DND-41 (cell line): ENCODE measurements around the gene ROCK1.

Experiments used
- ATAC-seq: fragments of 200-7000 bp; cut with Tn5 transposase; 3 replicates; pipeline ENCODE4 v1.9.1; 2021; ENCODE audit warnings: low read depth; ENCODE audit not compliant: insufficient read depth
- DNase-seq: peaks from one replicate; pipeline ENCODE4 v3.0.0-alpha.2; 2020
- H2AFZ ChIP-seq: 2 replicates; pipeline ENCODE4 v1.6.0; 2012; ENCODE audit warnings: low read depth, low read length
- H3K27ac ChIP-seq: 2 replicates; pipeline ENCODE4 v1.5.1; 2012; ENCODE audit warnings: low read length, inconsistent platforms
- H3K27me3 ChIP-seq: fragments of 200-600 bp; sonication (generic); 2 replicates; pipeline ENCODE4 v1.6.0; 2012; ENCODE audit warnings: low read length, mild to moderate bottlenecking, inconsistent platforms; ENCODE audit not compliant: insufficient read depth, poor library complexity
- H3K36me3 ChIP-seq: 2 replicates; pipeline ENCODE4 v1.5.1; 2012; ENCODE audit warnings: low read length, inconsistent platforms; ENCODE audit not compliant: insufficient read depth
- H3K4me1 ChIP-seq: 2 replicates; pipeline ENCODE4 v1.5.1; 2012; ENCODE audit warnings: mild to moderate bottlenecking, low read length; ENCODE audit not compliant: insufficient read depth
- H3K4me2 ChIP-seq: 2 replicates; pipeline ENCODE4 v1.6.0; 2012; ENCODE audit warnings: mild to moderate bottlenecking, moderate library complexity, low read length, inconsistent platforms; ENCODE audit not compliant: insufficient read depth
- H3K4me3 ChIP-seq, 2 experiments: fragments of 200-600 bp in 1 of 2; shearing (Covaris generic) in 1 of 2; 2 replicates each; pipeline ENCODE4 v1.5.1; 2012 to 2016; ENCODE audit warnings: inconsistent platforms in 2 of 2, low read length in 2 of 2, mild to moderate bottlenecking in 2 of 2, low read depth in 1 of 2, moderate library complexity in 1 of 2
- H3K79me2 ChIP-seq: 2 replicates; pipeline ENCODE4 v1.6.0; 2012; ENCODE audit warnings: low read length, inconsistent platforms; ENCODE audit not compliant: insufficient read depth
- H3K9ac ChIP-seq: 2 replicates; pipeline ENCODE4 v1.6.0; 2012; ENCODE audit warnings: low read depth, mild to moderate bottlenecking, inconsistent platforms, low read length, moderate library complexity
- H3K9me3 ChIP-seq: 2 replicates; pipeline ENCODE4 v1.5.1; 2012; ENCODE audit warnings: low read length, moderate library complexity, mild to moderate bottlenecking, inconsistent platforms; ENCODE audit not compliant: insufficient read depth, severe bottlenecking
- H4K20me1 ChIP-seq: 2 replicates; pipeline ENCODE4 v1.6.0; 2012; ENCODE audit warnings: low read length; ENCODE audit not compliant: insufficient read depth
- EZH2 ChIP-seq: IDR thresholded peaks from 3 replicates; pipeline ENCODE4 v1.6.1; 2012; ENCODE audit warnings: borderline replicate concordance, low read depth, mild to moderate bottlenecking, moderate library complexity, low read length, inconsistent platforms; ENCODE audit not compliant: severe bottlenecking
- TF ChIP-seq, protein P1 (sequence below): IDR thresholded peaks from 2 replicates; pipeline ENCODE4 v1.5.1; 2012; ENCODE audit warnings: borderline replicate concordance, low read length, moderate library complexity, mild to moderate bottlenecking; ENCODE audit not compliant: poor library complexity, severe bottlenecking; ENCODE audit errors: extremely low read depth

The ROCK1 gene

DNA sequence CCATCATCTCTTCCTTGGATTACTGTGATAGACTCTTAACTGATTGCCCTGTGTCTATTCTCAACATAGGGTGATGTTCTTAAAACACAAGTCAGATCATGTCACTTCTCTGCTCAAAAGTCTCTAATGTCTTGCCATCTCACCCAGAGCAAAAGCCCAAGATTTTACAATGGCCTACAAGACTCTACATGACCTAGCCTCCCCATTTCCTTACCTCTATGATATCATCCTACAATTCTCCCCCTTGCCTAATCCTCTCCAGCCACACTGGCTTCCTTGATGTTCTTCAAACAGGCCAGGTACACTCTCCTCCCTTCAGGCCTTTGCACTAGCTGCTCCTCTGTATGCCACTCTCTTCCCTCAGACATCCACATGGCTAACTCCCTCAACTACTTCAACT lies 55.1 kb downstream of the ROCK1 start:
- no peak for ATAC-seq
- DNase-seq: no peak
- no peak overlapping the region for H3K4me3 ChIP-seq
- H3K9ac ChIP-seq: no peak overlapping the region
- H3K4me2 ChIP-seq: no peak overlapping the region
- H3K36me3 ChIP-seq: 0 out of 2 replicates have a peak, but pooled peaks cover 7% of the 10 kb centered on the region
- H3K27me3 ChIP-seq: no peaks in the 10 kb centered on the region
- peaks cover 48% of the 10 kb centered on the region for H4K20me1 ChIP-seq
- H2AFZ ChIP-seq: no peak overlapping the region
- H3K4me1 ChIP-seq: no peaks in the 10 kb centered on the region
- H3K9me3 ChIP-seq: no peaks in the 10 kb centered on the region
- H3K79me2 ChIP-seq: peaks cover 88% of the 10 kb centered on the region
- H3K27ac ChIP-seq: no peak overlapping the region
- TF ChIP-seq, protein P1, sequence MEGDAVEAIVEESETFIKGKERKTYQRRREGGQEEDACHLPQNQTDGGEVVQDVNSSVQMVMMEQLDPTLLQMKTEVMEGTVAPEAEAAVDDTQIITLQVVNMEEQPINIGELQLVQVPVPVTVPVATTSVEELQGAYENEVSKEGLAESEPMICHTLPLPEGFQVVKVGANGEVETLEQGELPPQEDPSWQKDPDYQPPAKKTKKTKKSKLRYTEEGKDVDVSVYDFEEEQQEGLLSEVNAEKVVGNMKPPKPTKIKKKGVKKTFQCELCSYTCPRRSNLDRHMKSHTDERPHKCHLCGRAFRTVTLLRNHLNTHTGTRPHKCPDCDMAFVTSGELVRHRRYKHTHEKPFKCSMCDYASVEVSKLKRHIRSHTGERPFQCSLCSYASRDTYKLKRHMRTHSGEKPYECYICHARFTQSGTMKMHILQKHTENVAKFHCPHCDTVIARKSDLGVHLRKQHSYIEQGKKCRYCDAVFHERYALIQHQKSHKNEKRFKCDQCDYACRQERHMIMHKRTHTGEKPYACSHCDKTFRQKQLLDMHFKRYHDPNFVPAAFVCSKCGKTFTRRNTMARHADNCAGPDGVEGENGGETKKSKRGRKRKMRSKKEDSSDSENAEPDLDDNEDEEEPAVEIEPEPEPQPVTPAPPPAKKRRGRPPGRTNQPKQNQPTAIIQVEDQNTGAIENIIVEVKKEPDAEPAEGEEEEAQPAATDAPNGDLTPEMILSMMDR: no peak
- no peak for TF ChIP-seq EZH2

GRCh38 chr18:21054252-21054821 lies 57.3 kb downstream of the ROCK1 start:
- Histone ChIP-seq H3K4me1 (no peaks in the 10 kb centered on the region), H3K4me3 (no peak overlapping the region), H3K79me2 (peaks cover 91% of the 10 kb centered on the region), H3K27me3 (no peaks in the 10 kb centered on the region), H3K4me2 (no peak overlapping the region), H2AFZ (no peak overlapping the region), H3K27ac (no peak overlapping the region), H3K9ac (no peak overlapping the region), H3K9me3 (no peaks in the 10 kb centered on the region), H3K36me3 (no peaks in the 10 kb centered on the region), H4K20me1 (peaks cover 48% of the 10 kb centered on the region)
- DNase-seq (no peak), ATAC-seq (no peak)
- TF ChIP-seq, protein P1: no peak
- no peak for TF ChIP-seq EZH2

DNA sequence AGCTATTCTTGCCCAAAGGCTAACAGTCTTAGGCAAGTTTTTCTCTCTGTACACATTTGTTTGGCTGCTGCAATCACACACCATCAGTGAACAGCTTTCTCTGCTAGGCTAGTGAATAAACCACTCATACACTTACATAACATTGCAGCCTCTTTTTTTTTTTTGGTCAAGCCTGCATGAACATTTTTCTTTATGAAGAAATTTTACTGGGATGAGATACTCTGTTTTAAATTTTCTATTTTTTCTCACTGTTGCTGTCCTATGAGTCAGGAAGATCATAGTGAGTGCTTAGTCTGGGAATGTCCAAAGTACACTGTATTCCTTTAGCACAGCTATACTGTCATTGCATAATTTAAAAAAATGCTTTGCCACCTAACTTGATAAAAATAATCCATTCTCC lies 58.5 kb downstream of the ROCK1 start:
- Histone ChIP-seq H3K79me2 (peaks cover 83% of the 10 kb centered on the region), H3K9ac (no peak overlapping the region), H3K36me3 (peaks cover under 1% of the 10 kb centered on the region), H3K27me3 (no peaks in the 10 kb centered on the region), H3K4me1 (no peaks in the 10 kb centered on the region), H2AFZ (no peak overlapping the region), H3K27ac (no peak overlapping the region), H3K4me2 (no peak overlapping the region), H4K20me1 (peaks cover 45% of the 10 kb centered on the region), H3K4me3 (no peak overlapping the region), H3K9me3 (no peaks in the 10 kb centered on the region)
- ATAC-seq (no peak), DNase-seq (no peak)
- TF ChIP-seq, protein P1: no peak
- no peak for TF ChIP-seq EZH2
